Testis (tissue), 3 donors: ENCODE data around the gene GTF3C6. TPM values are rescaled to one million over a fixed set of nuclear protein-coding genes. Genes with fewer than 3 reads are reported as not detected.
"Not testable (repeated sequence)": the region's sequence is repeated elsewhere in the genome, so short reads cannot be mapped to it uniquely, and the experiment has no call there.

Experiments
- DNase-seq: peaks from one replicate; pipeline ENCODE4 v3.0.0-alpha.2; 2019
- H3K27ac ChIP-seq, 2 donors: fragments of 200-600 bp; sonication (generic); one replicate each; pipeline ENCODE4 v1.5.1; 2019
- H3K27me3 ChIP-seq: fragments of 200-600 bp; sonication (generic); one replicate; pipeline ENCODE4 v1.5.1; 2019
- H3K36me3 ChIP-seq: fragments of 200-600 bp; sonication (generic); one replicate; pipeline ENCODE4 v1.5.1; 2017; ENCODE audit warnings: low read depth; ENCODE audit errors: missing control alignments
- H3K4me1 ChIP-seq: fragments of 200-600 bp; sonication (generic); one replicate; pipeline ENCODE4 v1.5.1; 2019
- H3K4me3 ChIP-seq, 2 donors: fragments of 200-600 bp; sonication (generic); one replicate each; pipeline ENCODE4 v1.5.1; 2017 to 2019
- H3K9me3 ChIP-seq: fragments of 200-600 bp; sonication (generic); one replicate; pipeline ENCODE4 v1.5.1; 2017
- POLR2A ChIP-seq: fragments of 450-650 bp; IDR thresholded peaks from one replicate; pipeline ENCODE4 v1.6.1; 2017; ENCODE audit warnings: antibody characterized with exemption, mild to moderate bottlenecking, moderate library complexity
- WGBS, 2 donors: methylation state at CpG; one replicate each; pipeline ENCODE4 v1.1.5; 2018; 5-methylcytosine and 5-hydroxymethylcytosine counted together
- intact Hi-C: fragments of 100-400 bp; cut with DNase I; formaldehyde crosslinking; loops from one replicate; pipeline ENCODE4 v1.15.1; 2023; ENCODE audit warnings: low total_unique reads
- polyA plus RNA-seq: library from polyadenylated mRNA; stranded (reverse); fragments of 350-450 nt; fragmentation: Illumina TruSeq; extraction: RNeasy Lipid Tissue Mini Kit (QIAGEN cat#74804); gene quantifications from one replicate; pipeline ENCODE4 v1.2.3, GENCODE V29; 2014; ENCODE audit warnings: low read depth, low replicate concordance; ENCODE audit not compliant: insufficient read depth
- total RNA-seq, 2 donors: library from RNA; depleted of rRNA; stranded (reverse); fragments of >200 nt; gene quantifications; one replicate each; pipeline ENCODE4 v1.2.3, GENCODE V29; 2016
- TF ChIP-seq, protein P1 (sequence below), 3 experiments: fragments of 450-650 bp in 2 of 3; fragments of 200-600 bp in 1 of 3; sonication (generic) in 1 of 3; IDR thresholded peaks; one replicate each; pipeline ENCODE4 v1.5.1; 2016 to 2019; ENCODE audit warnings: antibody characterized with exemption in 3 of 3, mild to moderate bottlenecking in 2 of 3, moderate library complexity in 1 of 3

Gene GTF3C6
- total and polyA plus RNA-seq, 3 donors from 2014 or later: 76.4 to 103 (median 84.0) TPM

DNA sequence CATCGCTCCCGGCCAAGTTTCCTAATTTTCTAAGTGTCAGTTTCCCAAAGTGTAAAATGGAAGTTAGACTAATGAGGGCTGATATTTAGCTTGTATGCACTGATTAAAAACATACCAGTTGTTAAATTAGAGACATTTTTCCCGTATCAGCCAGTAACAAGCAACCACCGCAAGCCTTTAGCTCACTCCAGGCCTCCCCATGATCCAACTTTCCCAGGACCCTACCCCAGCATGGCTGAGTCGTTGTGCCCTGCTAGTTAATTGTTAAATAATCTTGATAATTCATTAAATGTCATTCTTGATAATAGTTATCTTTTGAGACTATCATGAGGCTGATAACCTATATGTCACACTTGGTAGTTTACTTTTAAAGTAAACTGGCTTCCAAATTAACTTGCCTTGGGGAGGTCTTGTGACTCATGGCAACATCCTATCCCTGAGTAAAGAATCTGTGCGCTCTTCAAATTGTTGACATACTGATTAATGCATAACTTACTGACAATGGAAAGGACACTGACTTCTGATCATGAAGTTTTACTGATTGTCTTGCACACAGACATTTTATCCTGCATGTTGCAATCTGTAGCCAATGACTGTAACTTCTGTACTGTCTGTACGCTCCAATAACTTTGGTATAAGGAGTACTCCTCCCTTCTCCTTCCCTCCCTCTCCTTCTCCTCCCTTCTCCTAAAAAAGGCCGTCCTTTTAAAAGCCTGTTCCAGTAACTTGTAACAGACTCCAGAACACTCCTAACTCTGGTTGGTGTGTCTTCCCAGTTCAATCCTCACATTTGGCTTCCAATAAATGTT, 6.3 kb upstream of the GTF3C6 start:
- intact Hi-C loops: no loop called here
- DNase-seq: no peak

GRCh38 chr6:110953633-110954303, 4.7 kb upstream of the GTF3C6 start:
- TF ChIP-seq POLR2A: no peak
- TF ChIP-seq, protein P1, sequence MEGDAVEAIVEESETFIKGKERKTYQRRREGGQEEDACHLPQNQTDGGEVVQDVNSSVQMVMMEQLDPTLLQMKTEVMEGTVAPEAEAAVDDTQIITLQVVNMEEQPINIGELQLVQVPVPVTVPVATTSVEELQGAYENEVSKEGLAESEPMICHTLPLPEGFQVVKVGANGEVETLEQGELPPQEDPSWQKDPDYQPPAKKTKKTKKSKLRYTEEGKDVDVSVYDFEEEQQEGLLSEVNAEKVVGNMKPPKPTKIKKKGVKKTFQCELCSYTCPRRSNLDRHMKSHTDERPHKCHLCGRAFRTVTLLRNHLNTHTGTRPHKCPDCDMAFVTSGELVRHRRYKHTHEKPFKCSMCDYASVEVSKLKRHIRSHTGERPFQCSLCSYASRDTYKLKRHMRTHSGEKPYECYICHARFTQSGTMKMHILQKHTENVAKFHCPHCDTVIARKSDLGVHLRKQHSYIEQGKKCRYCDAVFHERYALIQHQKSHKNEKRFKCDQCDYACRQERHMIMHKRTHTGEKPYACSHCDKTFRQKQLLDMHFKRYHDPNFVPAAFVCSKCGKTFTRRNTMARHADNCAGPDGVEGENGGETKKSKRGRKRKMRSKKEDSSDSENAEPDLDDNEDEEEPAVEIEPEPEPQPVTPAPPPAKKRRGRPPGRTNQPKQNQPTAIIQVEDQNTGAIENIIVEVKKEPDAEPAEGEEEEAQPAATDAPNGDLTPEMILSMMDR (IDR thresholded peaks at IDR 0.05): no peak
- Histone ChIP-seq H3K4me3 (no peak overlapping the region), H3K27ac (peak overlapping the region in 1 of 2 donors; percentile 47), H3K9me3 (no peaks in the 10 kb centered on the region), H3K36me3 (no peaks in the 10 kb centered on the region), H3K27me3 (no peaks in the 10 kb centered on the region), H3K4me1 (no peaks in the 10 kb centered on the region)
- 92 to 93% methylated on average over 6 of the region's 6 CpGs for WGBS, 2 donors
- intact Hi-C loops: no loop called here
- DNase-seq: no peak

More for the DNA sequence above, 6.3 kb upstream of the GTF3C6 start:
- Histone ChIP-seq H3K9me3 (no peaks in the 10 kb centered on the region), H3K4me1 (no peaks in the 10 kb centered on the region), H3K36me3 (no peaks in the 10 kb centered on the region), H3K4me3 (no peak overlapping the region), H3K27me3 (no peaks in the 10 kb centered on the region), H3K27ac (peak overlapping the region; percentile 51 to 63)
- 63 to 70% methylated on average over 8 of the region's 8 CpGs for WGBS, 2 donors
- TF ChIP-seq, protein P1 (IDR thresholded peaks at IDR 0.05): no peak
- TF ChIP-seq POLR2A: no peak

DNA sequence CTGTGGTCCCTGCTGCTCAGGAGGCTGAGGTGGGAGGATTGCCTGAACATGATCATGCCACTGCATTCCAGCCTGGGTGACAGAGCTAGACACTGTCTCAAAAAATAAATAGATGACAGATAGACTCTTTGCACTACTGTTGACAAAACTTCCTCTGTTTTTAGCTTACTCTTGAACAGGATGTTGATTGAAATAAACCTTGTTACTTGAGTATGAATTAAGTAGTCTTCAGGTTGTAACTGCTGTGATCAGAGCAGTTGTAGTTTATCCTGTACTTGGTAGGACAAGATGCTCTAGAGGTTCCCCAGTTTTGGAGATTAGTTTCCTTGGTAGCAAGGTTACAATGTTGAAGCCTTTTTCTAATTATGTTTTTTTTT, 1.5 kb downstream of the GTF3C6 start:
- DNase-seq: no peak
- Histone ChIP-seq H3K4me3 (no peak overlapping the region), H3K27ac (no peak overlapping the region), H3K36me3 (no peaks in the 10 kb centered on the region), H3K9me3 (no peaks in the 10 kb centered on the region), H3K27me3 (no peaks in the 10 kb centered on the region), H3K4me1 (peaks cover 3% of the 10 kb centered on the region)
- intact Hi-C loops: no loop called here
- TF ChIP-seq, protein P1 (IDR thresholded peaks at IDR 0.05): no peak
- no peak for TF ChIP-seq POLR2A

GRCh38 chr6:110962636-110963035, 4.1 kb downstream of the GTF3C6 start:
- H3K4me3 ChIP-seq, DNase-seq, H3K27ac ChIP-seq, H3K9me3 ChIP-seq, H3K36me3 ChIP-seq, H3K27me3 ChIP-seq, H3K4me1 ChIP-seq, intact Hi-C loops: not testable (repeated sequence)
- 95 to 97% methylated on average over 19 to 20 of the region's 20 CpGs for WGBS, 2 donors

DNA sequence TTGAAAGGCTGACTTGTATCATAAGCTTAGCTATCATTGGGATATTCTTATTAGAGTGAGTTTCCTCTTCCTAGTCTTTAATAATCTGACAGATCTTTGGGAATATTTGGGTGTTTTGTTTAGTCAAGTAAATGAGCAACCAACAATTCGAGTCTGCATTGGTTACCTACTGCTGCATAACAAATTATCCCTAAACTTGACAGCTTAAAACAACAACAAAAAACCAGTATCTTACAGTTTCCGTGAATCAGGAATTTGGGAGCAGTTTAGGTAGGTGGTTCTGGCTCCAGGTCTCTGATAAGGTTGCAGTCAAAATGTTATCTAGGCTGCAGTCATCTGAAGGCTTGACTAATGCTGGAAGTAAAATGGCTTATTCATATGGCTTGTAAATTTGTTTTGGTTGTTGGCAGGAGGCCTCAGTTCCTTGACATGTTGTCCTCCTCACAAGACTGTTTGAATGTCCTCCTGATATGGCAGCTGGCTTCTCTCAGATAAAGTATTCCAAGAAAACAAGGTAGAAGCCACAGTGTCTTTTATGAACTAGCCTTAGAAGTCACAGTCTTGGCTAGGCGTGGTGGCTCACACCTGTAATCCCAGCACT, 7.2 kb downstream of the GTF3C6 start:
- no peak for TF ChIP-seq POLR2A
- TF ChIP-seq, protein P1 (IDR thresholded peaks at IDR 0.05): no peak
- H3K4me3 ChIP-seq: no peak overlapping the region
- H3K36me3 ChIP-seq: no peaks in the 10 kb centered on the region
- H3K9me3 ChIP-seq: no peaks in the 10 kb centered on the region
- 92 to 93% methylated on average over 3 of the region's 3 CpGs for WGBS, 2 donors
- H3K27ac ChIP-seq: no peak overlapping the region
- no peak for DNase-seq
- H3K27me3 ChIP-seq: no peaks in the 10 kb centered on the region
- no peaks in the 10 kb centered on the region for H3K4me1 ChIP-seq
- intact Hi-C loops: no loop called here

GRCh38 chr6:110968661-110969060, 10.2 kb downstream of the GTF3C6 start:
- 91 to 94% methylated on average over 2 of the region's 2 CpGs for WGBS, 2 donors
- H3K4me3 ChIP-seq, H3K27ac ChIP-seq, H3K9me3 ChIP-seq, H3K4me1 ChIP-seq, H3K36me3 ChIP-seq, DNase-seq, intact Hi-C loops, H3K27me3 ChIP-seq: not testable (repeated sequence)
